ENCODE data around the gene TTC23.

Gene TTC23

GRCh38 chr15:99126930-99127329 is 122.5 kb downstream of the TTC23 start:
- no peak overlapping the region for H3K27ac ChIP-seq
- no peak overlapping the region for H3K4me3 ChIP-seq

GRCh38 chr15:99126131-99126588 is 123.2 kb downstream of the TTC23 start:
- Histone ChIP-seq H3K27ac (no peak overlapping the region), H3K4me3 (no peak overlapping the region)

- H3K4me3 ChIP-seq = no peak overlapping the region
- H3K27ac ChIP-seq = peak overlapping the region in 1 of 21 experiments; percentile 63
Measured at GRCh38 chr15:99125061-99125891, 124.1 kb downstream of the TTC23 start.

- H3K4me3 ChIP-seq = no peak overlapping the region
- peak overlapping the region in 4 of 21 experiments; percentile 11 to 68 (median 46) for H3K27ac ChIP-seq
Measured at GRCh38 chr15:99124641-99125040, 124.7 kb downstream of the TTC23 start.

- no peak overlapping the region for H3K4me3 ChIP-seq
- H3K27ac ChIP-seq = peak overlapping the region in 17 of 21 experiments; percentile 11 to 71 (median 57)
Measured at GRCh38 chr15:99123713-99124451, 125.5 kb downstream of the TTC23 start.

- Histone ChIP-seq H3K27ac (peak overlapping the region in 16 of 21 experiments; percentile 0 to 71 (median 47)), H3K4me3 (no peak overlapping the region)
Measured at GRCh38 chr15:99122831-99123712, 126.3 kb downstream of the TTC23 start.

- Histone ChIP-seq H3K27ac (no peak overlapping the region), H3K4me3 (no peak overlapping the region)
Measured at GRCh38 chr15:99121691-99122410, 127.5 kb downstream of the TTC23 start.

GRCh38 chr15:99121207-99121606 is 128.2 kb downstream of the TTC23 start:
- no peak overlapping the region for H3K27ac ChIP-seq
- no peak overlapping the region for H3K4me3 ChIP-seq

- no peak overlapping the region for H3K27ac ChIP-seq
- H3K4me3 ChIP-seq = no peak overlapping the region
Measured at GRCh38 chr15:99120050-99120777, 129.2 kb downstream of the TTC23 start.

- Histone ChIP-seq H3K27ac (no peak overlapping the region), H3K4me3 (no peak overlapping the region)
Measured at GRCh38 chr15:99118801-99119546, 130.4 kb downstream of the TTC23 start.

- no peak overlapping the region for H3K4me3 ChIP-seq
- H3K27ac ChIP-seq = no peak overlapping the region
Measured at GRCh38 chr15:99118258-99118632, 131.1 kb downstream of the TTC23 start.

- no peak overlapping the region for H3K27ac ChIP-seq
Measured at GRCh38 chr15:99117563-99118257, 131.7 kb downstream of the TTC23 start.

GRCh38 chr15:99117111-99117510 is 132.3 kb downstream of the TTC23 start:
- H3K27ac ChIP-seq = no peak overlapping the region

More at GRCh38 chr15:99117563-99118257, 131.7 kb downstream of the TTC23 start:
- H3K4me3 ChIP-seq = no peak overlapping the region

GRCh38 chr15:99115300-99116215 is 133.8 kb downstream of the TTC23 start:
- Histone ChIP-seq H3K4me3 (no peak overlapping the region), H3K27ac (no peak overlapping the region)

More at GRCh38 chr15:99117111-99117510, 132.3 kb downstream of the TTC23 start:
- no peak overlapping the region for H3K4me3 ChIP-seq

GRCh38 chr15:99114511-99115299 is 134.7 kb downstream of the TTC23 start:
- Histone ChIP-seq H3K4me3 (no peak overlapping the region), H3K27ac (peak overlapping the region in 1 of 21 experiments; percentile 10)
